Prostate gland (tissue), 2 donors: ENCODE data around the gene CCDC47. TPM values are rescaled to one million over a fixed set of nuclear protein-coding genes. Genes with fewer than 3 reads are reported as not detected.

Experiments
- DNase-seq: peaks from one replicate; pipeline ENCODE4 v3.0.0-alpha.2; 2019; ENCODE audit warnings: low spot score
- H3K27ac ChIP-seq, 2 donors: fragments of 200-600 bp; sonication (generic); 2 replicates each; pipeline ENCODE4 v1.5.1; 2017 to 2019
- H3K27me3 ChIP-seq: fragments of 200-600 bp; sonication (generic); replicated peaks from 2 replicates; pipeline ENCODE4 v1.5.1; 2019; ENCODE audit not compliant: insufficient read depth
- H3K36me3 ChIP-seq, 2 donors: fragments of 200-600 bp; sonication (generic); 1 replicate in 1 of 2; 2 replicates in 1 of 2; pipeline versions ENCODE4 v1.5.1 to v1.8.1; 2017 to 2019
- H3K4me1 ChIP-seq: fragments of 200-600 bp; sonication (generic); replicated peaks from 2 replicates; pipeline ENCODE4 v1.5.1; 2019
- H3K4me3 ChIP-seq, 2 donors: fragments of 200-600 bp; sonication (generic); 2 replicates each; pipeline ENCODE4 v1.5.1; 2017 to 2019
- H3K9me3 ChIP-seq: fragments of 200-600 bp; sonication (generic); 2 replicates; pipeline ENCODE4 v1.5.1; 2017
- POLR2A ChIP-seq: fragments of 450-650 bp; IDR thresholded peaks from one replicate; pipeline ENCODE4 v1.6.1; 2016; ENCODE audit warnings: antibody characterized with exemption, mild to moderate bottlenecking
- POLR2AphosphoS5 ChIP-seq: sonication (generic); formaldehyde crosslinking; IDR thresholded peaks from one replicate; pipeline ENCODE4 v1.6.1; 2017; ENCODE audit warnings: antibody characterized with exemption
- WGBS: methylation state at CpG from one replicate; pipeline ENCODE4 v1.1.5; 2018; 5-methylcytosine and 5-hydroxymethylcytosine counted together
- intact Hi-C: fragments of 100-400 bp; cut with DNase I; formaldehyde crosslinking; loops from one replicate; pipeline ENCODE4 v1.14.2; 2022
- total RNA-seq, 2 donors: library from RNA; depleted of rRNA; stranded (reverse); fragments of >200 nt; gene quantifications; one replicate each; pipeline ENCODE4 v1.1.0, GENCODE V29; 2016
- TF ChIP-seq, protein P1 (sequence below), 4 experiments: fragments of 200-600 bp in 2 of 4; fragments of 450-650 bp in 2 of 4; sonication (generic) in 2 of 4; IDR thresholded peaks; 1 replicate in 3 of 4; 2 replicates in 1 of 4; pipeline ENCODE4 v1.5.1; 2016 to 2019; ENCODE audit warnings: antibody characterized with exemption in 4 of 4, mild to moderate bottlenecking in 2 of 4, moderate library complexity in 2 of 4

CCDC47 gene
- total RNA-seq, 2 donors from 2014 or later = 50.3 to 90.8 TPM

DNA sequence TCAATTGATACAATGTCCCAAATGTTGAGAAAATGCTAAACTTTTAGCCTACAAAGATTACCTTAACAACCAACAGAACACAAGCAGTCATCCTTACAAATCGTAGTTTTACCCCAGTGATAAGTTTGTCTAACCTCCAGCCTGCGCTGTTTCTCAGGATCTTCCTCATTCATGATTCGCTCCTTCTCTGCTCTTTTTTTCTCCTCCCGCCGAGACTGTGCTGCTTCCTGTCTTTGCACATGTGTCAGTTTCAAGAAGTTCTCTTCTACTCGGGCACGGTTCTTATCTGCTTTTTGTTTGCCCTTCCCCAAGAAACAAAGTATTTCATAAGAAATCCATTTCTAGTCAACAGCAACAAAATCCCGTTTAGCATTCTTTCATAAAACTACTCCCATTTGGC, 21.6 kb downstream of the CCDC47 start:
- Histone ChIP-seq H3K4me1 (no peaks in the 10 kb centered on the region), H3K4me3 (no peak overlapping the region), H3K27me3 (no peaks in the 10 kb centered on the region), H3K27ac (no peak overlapping the region), H3K36me3 (peaks cover 4% of the 10 kb centered on the region in 2 donors), H3K9me3 (no peaks in the 10 kb centered on the region)
- TF ChIP-seq POLR2AphosphoS5 = no peak
- TF ChIP-seq, protein P1, sequence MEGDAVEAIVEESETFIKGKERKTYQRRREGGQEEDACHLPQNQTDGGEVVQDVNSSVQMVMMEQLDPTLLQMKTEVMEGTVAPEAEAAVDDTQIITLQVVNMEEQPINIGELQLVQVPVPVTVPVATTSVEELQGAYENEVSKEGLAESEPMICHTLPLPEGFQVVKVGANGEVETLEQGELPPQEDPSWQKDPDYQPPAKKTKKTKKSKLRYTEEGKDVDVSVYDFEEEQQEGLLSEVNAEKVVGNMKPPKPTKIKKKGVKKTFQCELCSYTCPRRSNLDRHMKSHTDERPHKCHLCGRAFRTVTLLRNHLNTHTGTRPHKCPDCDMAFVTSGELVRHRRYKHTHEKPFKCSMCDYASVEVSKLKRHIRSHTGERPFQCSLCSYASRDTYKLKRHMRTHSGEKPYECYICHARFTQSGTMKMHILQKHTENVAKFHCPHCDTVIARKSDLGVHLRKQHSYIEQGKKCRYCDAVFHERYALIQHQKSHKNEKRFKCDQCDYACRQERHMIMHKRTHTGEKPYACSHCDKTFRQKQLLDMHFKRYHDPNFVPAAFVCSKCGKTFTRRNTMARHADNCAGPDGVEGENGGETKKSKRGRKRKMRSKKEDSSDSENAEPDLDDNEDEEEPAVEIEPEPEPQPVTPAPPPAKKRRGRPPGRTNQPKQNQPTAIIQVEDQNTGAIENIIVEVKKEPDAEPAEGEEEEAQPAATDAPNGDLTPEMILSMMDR (IDR thresholded peaks at IDR 0.05) = no peak
- no peak for TF ChIP-seq POLR2A
- WGBS = 83% methylated on average over 8 of the region's 8 CpGs
- intact Hi-C loops = no loop called here
- no peak for DNase-seq

DNA sequence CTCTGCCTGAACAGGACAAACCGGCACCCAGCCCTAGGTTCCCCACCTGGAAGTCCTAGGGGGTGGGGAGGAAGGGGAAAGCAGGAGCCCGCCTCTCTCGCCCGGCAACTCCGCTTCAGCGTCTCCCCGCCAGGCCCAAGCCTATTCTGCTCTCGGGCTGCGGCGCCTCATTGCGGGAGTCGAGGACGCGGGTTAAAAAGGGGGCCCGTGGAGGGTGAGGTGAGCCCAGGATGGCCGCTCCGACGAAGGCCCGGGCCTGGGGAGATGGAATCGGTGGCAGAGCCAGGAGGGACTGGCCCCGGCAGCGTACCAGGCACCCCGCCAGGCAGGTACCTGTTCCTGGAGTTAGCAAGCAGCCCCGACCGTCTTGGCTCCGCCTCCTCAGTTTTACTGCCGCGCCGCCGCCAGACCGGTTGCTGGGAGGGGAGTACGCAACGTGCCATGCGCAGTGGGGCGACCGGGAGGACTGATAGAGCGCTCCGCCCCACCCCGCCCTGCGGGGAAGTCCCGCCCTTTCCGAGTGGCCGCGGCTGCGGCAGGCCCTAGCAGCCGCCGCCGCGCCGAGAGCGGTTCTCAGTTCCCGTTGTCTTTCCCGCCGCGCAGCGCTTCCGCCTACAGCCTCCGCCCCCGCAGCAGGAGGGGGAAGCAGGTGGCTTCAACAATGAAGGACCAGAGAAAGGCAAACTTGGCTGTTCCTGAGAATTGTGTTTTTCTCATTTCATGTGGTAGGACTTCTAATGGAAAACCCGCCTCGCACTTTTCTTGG, 31.8 kb downstream of the CCDC47 start, which contains the start of gene STRADA:
STRADA (minus strand) TSS at position 392 of the 766 bp plus-strand sequence. CDS start 13,430 bp downstream, outside the sequence.
- TF ChIP-seq POLR2A (peak; percentile 91), POLR2AphosphoS5 (peak; percentile 98)
- TF ChIP-seq, protein P1 (IDR thresholded peaks at IDR 0.05) = peak in 1 of 4 experiments; percentile 12
- Histone ChIP-seq H3K27ac (peak within 1 kb of the TSS; percentile 99), H3K27me3 (no peaks in the 10 kb centered on the region), H3K4me3 (peak within 1 kb of the TSS; percentile 77 to 89), H3K36me3 (peaks cover 0 to 5% of the 10 kb centered on the region in 2 donors), H3K4me1 (no peaks in the 10 kb centered on the region), H3K9me3 (no peaks in the 10 kb centered on the region)
- 0% methylated on average over 61 of the region's 61 CpGs for WGBS
- intact Hi-C loops = no loop called here
- DNase-seq = peak; percentile 100

DNA sequence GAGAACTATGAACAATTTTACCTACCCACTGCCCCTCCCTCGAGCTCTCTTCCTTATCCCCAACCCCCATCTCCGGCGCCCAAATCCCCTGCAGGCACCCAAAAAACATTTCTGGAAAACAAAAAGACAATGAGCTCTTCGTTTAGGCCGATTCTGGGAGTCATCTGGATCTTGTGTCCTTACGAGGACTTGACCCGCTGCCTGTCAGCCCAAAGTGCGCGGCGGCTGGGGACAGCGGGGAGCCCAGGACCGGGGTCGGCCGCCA, 32.3 kb downstream of the CCDC47 start:
- Histone ChIP-seq H3K36me3 (peaks cover 0 to 4% of the 10 kb centered on the region in 2 donors), H3K27ac (peak overlapping the region; percentile 99), H3K9me3 (no peaks in the 10 kb centered on the region), H3K27me3 (no peaks in the 10 kb centered on the region), H3K4me1 (no peaks in the 10 kb centered on the region), H3K4me3 (peak overlapping the region; percentile 77 to 89)
- 0% methylated on average over 14 of the region's 14 CpGs for WGBS
- TF ChIP-seq POLR2A (no peak), POLR2AphosphoS5 (no peak)
- TF ChIP-seq, protein P1 (IDR thresholded peaks at IDR 0.05) = no peak
- intact Hi-C loops = no loop called here
- DNase-seq = no peak

DNA sequence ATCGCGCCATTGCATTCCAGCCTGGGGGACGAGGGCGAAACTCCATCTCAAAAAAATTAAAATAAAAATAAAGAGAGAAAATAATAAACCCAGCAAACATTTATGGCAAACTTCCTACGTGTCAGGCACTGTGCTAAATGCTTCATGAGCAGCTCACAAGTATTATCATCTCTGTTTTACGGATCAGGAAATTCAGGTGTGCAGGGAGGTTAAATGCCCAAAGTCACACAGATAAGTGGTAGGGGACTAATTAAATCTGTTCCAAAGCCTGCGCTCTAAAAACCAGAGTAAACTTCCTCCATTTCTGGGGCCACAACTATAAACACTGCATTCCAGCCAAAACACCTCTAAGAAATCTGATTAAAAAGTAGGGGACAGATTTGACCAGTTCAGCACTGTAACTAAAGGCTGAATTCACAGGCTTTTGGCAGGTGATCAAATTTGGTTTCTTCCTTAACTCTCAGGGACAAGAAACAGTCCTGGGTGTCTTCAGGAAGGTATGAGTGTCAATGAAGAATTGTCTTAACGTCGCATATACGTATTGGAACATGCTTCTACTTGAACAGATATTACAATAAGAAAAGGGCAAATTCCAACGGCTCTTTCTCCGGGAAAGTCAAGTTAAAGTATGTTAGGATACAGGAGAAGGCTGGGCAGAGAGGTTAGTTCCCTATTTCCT, 32.8 kb downstream of the CCDC47 start:
- H3K4me1 ChIP-seq = no peaks in the 10 kb centered on the region
- intact Hi-C loops = no loop called here
- H3K27ac ChIP-seq = peak overlapping the region; percentile 99
- no peaks in the 10 kb centered on the region for H3K36me3 ChIP-seq
- TF ChIP-seq, protein P1 (IDR thresholded peaks at IDR 0.05) = no peak
- peak; percentile 3 for TF ChIP-seq POLR2AphosphoS5
- no peak for TF ChIP-seq POLR2A
- DNase-seq = peak; percentile 27
- peak overlapping the region; percentile 77 to 89 for H3K4me3 ChIP-seq
- 25% methylated on average over 12 of the region's 12 CpGs for WGBS
- no peaks in the 10 kb centered on the region for H3K9me3 ChIP-seq
- H3K27me3 ChIP-seq = no peaks in the 10 kb centered on the region
